Central memory CD8-positive, alpha-beta T cell (primary cell): Measurements from ENCODE around the gene WDR46.

Source experiments
- ATAC-seq: fragments of 150-1000 bp; cut with Tn5 transposase; replicated peaks from 2 replicates; pipeline ENCODE4 v1.10.0; 2022; ENCODE audit warnings: mild to moderate bottlenecking, moderate FRiP score, moderate number of reproducible peaks; ENCODE audit not compliant: poor library complexity, severe bottlenecking; ENCODE audit errors: extremely low read depth
- DNase-seq, 2 donors: peaks; one replicate each; pipeline ENCODE4 v3.0.0; 2021; ENCODE audit warnings: low spot score in 2 of 2
- H3K27ac Mint-ChIP-seq: one replicate; pipeline ENCODE4 v1.8.0; 2022; ENCODE audit warnings: low read depth, mild to moderate bottlenecking, moderate library complexity, mixed read lengths
- H3K27me3 Mint-ChIP-seq: one replicate; pipeline ENCODE4 v1.8.0; 2022; ENCODE audit warnings: mixed read lengths
- H3K36me3 Mint-ChIP-seq: one replicate; pipeline ENCODE4 v1.8.0; 2022; ENCODE audit warnings: mild to moderate bottlenecking, moderate library complexity, mixed read lengths; ENCODE audit not compliant: insufficient read depth
- H3K4me1 Mint-ChIP-seq: one replicate; pipeline ENCODE4 v1.8.0; 2022; ENCODE audit warnings: mixed read lengths
- H3K4me3 Mint-ChIP-seq: one replicate; pipeline ENCODE4 v1.8.0; 2022; ENCODE audit warnings: mild to moderate bottlenecking, moderate library complexity, mixed read lengths
- H3K9me3 Mint-ChIP-seq: one replicate; pipeline ENCODE4 v1.8.0; 2022; ENCODE audit warnings: mixed read lengths

WDR46 gene

DNA sequence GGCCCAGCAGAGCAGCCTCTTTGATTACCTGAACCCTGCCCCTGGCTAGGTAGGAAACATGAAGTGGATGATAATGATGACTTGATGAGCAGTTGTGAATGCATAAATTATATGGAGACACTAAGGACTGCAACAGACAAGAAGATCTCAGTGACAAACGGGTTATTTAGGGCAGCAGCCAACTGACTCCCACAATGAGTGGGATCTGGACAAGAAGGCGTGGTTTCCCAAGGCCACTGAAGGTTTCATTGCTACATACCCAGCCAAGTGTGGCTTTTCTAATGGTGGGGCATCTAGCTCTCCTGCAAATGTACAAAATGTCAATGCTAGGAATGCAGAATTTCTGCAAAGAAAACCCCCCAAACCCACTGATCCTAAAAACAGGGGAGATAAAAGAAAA is 51.3 kb downstream of the WDR46 start:
- Mint-ChIP-seq H3K27me3 (peaks cover 54% of the 10 kb centered on the region), H3K36me3 (no peaks in the 10 kb centered on the region), H3K9me3 (no peaks in the 10 kb centered on the region), H3K4me1 (peaks cover 10% of the 10 kb centered on the region), H3K4me3 (no peak overlapping the region), H3K27ac (no peak overlapping the region)
- no peak for DNase-seq
- ATAC-seq: no peak

DNA sequence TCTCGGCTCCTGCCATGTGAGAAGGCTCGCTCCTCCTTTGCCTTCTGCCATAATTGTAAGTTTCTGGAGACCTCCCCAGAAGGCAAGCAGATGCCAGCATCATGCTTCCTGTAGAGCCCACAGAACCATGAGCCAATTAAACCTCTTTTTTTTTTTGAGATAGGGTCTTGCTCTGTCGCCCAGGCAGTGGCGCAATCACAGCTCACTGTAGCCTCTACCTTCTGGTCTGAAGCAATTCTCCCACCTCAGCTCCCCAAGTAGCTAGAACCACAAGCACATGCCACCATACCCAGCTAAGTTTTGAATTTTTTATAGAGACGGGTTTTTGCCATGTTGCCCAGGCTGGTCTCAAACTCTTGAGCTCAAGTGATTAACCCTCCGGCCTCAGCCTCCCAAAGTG is 52.2 kb downstream of the WDR46 start:
- H3K4me3 Mint-ChIP-seq: no peak overlapping the region
- H3K27me3 Mint-ChIP-seq: peaks cover 48% of the 10 kb centered on the region
- no peaks in the 10 kb centered on the region for H3K9me3 Mint-ChIP-seq
- ATAC-seq (no peak), DNase-seq (no peak)
- peaks cover 4% of the 10 kb centered on the region for H3K4me1 Mint-ChIP-seq
- no peaks in the 10 kb centered on the region for H3K36me3 Mint-ChIP-seq
- H3K27ac Mint-ChIP-seq: no peak overlapping the region

GRCh38 chr6:33236328-33236727 is 52.7 kb downstream of the WDR46 start:
- no peak for DNase-seq
- H3K36me3 Mint-ChIP-seq: no peaks in the 10 kb centered on the region
- H3K27me3 Mint-ChIP-seq: peaks cover 53% of the 10 kb centered on the region
- ATAC-seq: no peak
- no peak overlapping the region for H3K4me3 Mint-ChIP-seq
- H3K4me1 Mint-ChIP-seq: no peaks in the 10 kb centered on the region
- no peak overlapping the region for H3K27ac Mint-ChIP-seq
- no peaks in the 10 kb centered on the region for H3K9me3 Mint-ChIP-seq

GRCh38 chr6:33235221-33235634 is 53.8 kb downstream of the WDR46 start:
- H3K4me3 Mint-ChIP-seq: no peak overlapping the region
- H3K4me1 Mint-ChIP-seq: no peaks in the 10 kb centered on the region
- H3K27ac Mint-ChIP-seq: no peak overlapping the region
- H3K36me3 Mint-ChIP-seq: no peaks in the 10 kb centered on the region
- ATAC-seq (no peak), DNase-seq (no peak)
- H3K9me3 Mint-ChIP-seq: no peaks in the 10 kb centered on the region
- peaks cover 56% of the 10 kb centered on the region for H3K27me3 Mint-ChIP-seq
